GM21390 (cell line): ENCODE measurements around the gene XPNPEP1.

Experiments
- ATAC-seq: cut with Tn5 transposase; IDR thresholded peaks from one replicate; pipeline ENCODE4 v1.9.1; 2021; ENCODE audit not compliant: unreplicated experiment

Gene XPNPEP1

GRCh38 chr10:109866995-109867635, 56.2 kb downstream of the XPNPEP1 start:
- ATAC-seq, result no peak

GRCh38 chr10:109866168-109866994, 56.9 kb downstream of the XPNPEP1 start:
- no peak for ATAC-seq

GRCh38 chr10:109863775-109864174, 59.5 kb downstream of the XPNPEP1 start:
- ATAC-seq, result no peak

GRCh38 chr10:109862738-109863137, 60.6 kb downstream of the XPNPEP1 start:
- no peak for ATAC-seq

GRCh38 chr10:109862041-109862440, 61.3 kb downstream of the XPNPEP1 start:
- ATAC-seq, result no peak

- no peak for ATAC-seq
Measured at GRCh38 chr10:109861081-109861480, 62.2 kb downstream of the XPNPEP1 start.

- ATAC-seq, result no peak
Measured at GRCh38 chr10:109859221-109859620, 64.1 kb downstream of the XPNPEP1 start.

GRCh38 chr10:109855746-109856145, 67.6 kb downstream of the XPNPEP1 start:
- ATAC-seq, result no peak

GRCh38 chr10:109853921-109854320, 69.4 kb downstream of the XPNPEP1 start:
- ATAC-seq, result no peak

- ATAC-seq, result peak; percentile 98
Measured at GRCh38 chr10:109852475-109853037, 70.8 kb downstream of the XPNPEP1 start.

GRCh38 chr10:109851616-109852474, 71.5 kb downstream of the XPNPEP1 start:
- ATAC-seq, result peak; percentile 10

GRCh38 chr10:109846832-109847231, 76.5 kb downstream of the XPNPEP1 start:
- ATAC-seq, result no peak

- ATAC-seq, result no peak
Measured at GRCh38 chr10:109845308-109845707, 78.0 kb downstream of the XPNPEP1 start.

GRCh38 chr10:109838592-109839244, 84.6 kb downstream of the XPNPEP1 start:
- no peak for ATAC-seq

- no peak for ATAC-seq
Measured at GRCh38 chr10:109837384-109837783, 85.9 kb downstream of the XPNPEP1 start.

- no peak for ATAC-seq
Measured at GRCh38 chr10:109835257-109835656, 88.1 kb downstream of the XPNPEP1 start.

- ATAC-seq, result no peak
Measured at GRCh38 chr10:109831846-109832245, 91.5 kb downstream of the XPNPEP1 start.

- no peak for ATAC-seq
Measured at GRCh38 chr10:109824206-109824605, 99.1 kb downstream of the XPNPEP1 start.

- no peak for ATAC-seq
Measured at GRCh38 chr10:109823196-109823595, 100.1 kb downstream of the XPNPEP1 start.

GRCh38 chr10:109821672-109822071, 101.6 kb downstream of the XPNPEP1 start:
- no peak for ATAC-seq
